Astrocyte (in vitro differentiated cells and primary cell): Measurements from ENCODE around the gene PAX5. TPM values are rescaled to one million over a fixed set of nuclear protein-coding genes. Genes with fewer than 3 reads are reported as not detected.
A peak's percentile ranks its signal among the peaks of the same experiment; 100 is the strongest.

Experiments used
- DNase-seq: peaks from one replicate; pipeline ENCODE4 v3.0.0-alpha.2; 2010; ENCODE audit warnings: low read depth
- FAIRE-seq: peaks from 2 replicates; lab custom pipeline; 2011; peaks lifted over from hg19 to GRCh38; lab: Jason Lieb, UNC
- H2AFZ ChIP-seq: 2 replicates; pipeline ENCODE4 v1.6.0; 2012; ENCODE audit warnings: low read depth, low read length, inconsistent platforms
- H3K27ac ChIP-seq: 2 replicates; pipeline ENCODE4 v1.5.1; 2011; ENCODE audit warnings: low read depth, low read length, inconsistent platforms
- H3K27me3 ChIP-seq: 2 replicates; pipeline ENCODE4 v1.6.0; 2011; ENCODE audit warnings: low read length, inconsistent platforms; ENCODE audit not compliant: insufficient read depth
- H3K36me3 ChIP-seq: 2 replicates; pipeline ENCODE4 v1.5.1; 2011; ENCODE audit warnings: low read length, inconsistent platforms; ENCODE audit not compliant: insufficient read depth
- H3K4me1 ChIP-seq: 2 replicates; pipeline ENCODE4 v1.5.1; 2011; ENCODE audit warnings: low read length, inconsistent platforms; ENCODE audit not compliant: insufficient read depth
- H3K4me2 ChIP-seq: 2 replicates; pipeline ENCODE4 v1.6.0; 2012; ENCODE audit warnings: low read length, inconsistent platforms
- H3K4me3 ChIP-seq: 2 replicates; pipeline ENCODE4 v1.5.1; 2011; ENCODE audit warnings: low read depth, mild to moderate bottlenecking, low read length, inconsistent platforms; ENCODE audit not compliant: insufficient read depth
- H3K79me2 ChIP-seq: 2 replicates; pipeline ENCODE4 v1.6.0; 2012; ENCODE audit warnings: mild to moderate bottlenecking, low read length, inconsistent platforms; ENCODE audit not compliant: insufficient read depth
- H3K9ac ChIP-seq: 2 replicates; pipeline ENCODE4 v1.6.0; 2012; ENCODE audit warnings: mild to moderate bottlenecking, low read length, inconsistent platforms
- H3K9me3 ChIP-seq: 2 replicates; pipeline ENCODE4 v1.5.1; 2012; ENCODE audit warnings: low read depth, mild to moderate bottlenecking, low read length, inconsistent platforms; ENCODE audit not compliant: insufficient read depth
- H4K20me1 ChIP-seq: 2 replicates; pipeline ENCODE4 v1.6.0; 2012; ENCODE audit warnings: low read length, inconsistent platforms; ENCODE audit not compliant: insufficient read depth
- H3K27ac Mint-ChIP-seq: one replicate; pipeline ENCODE4 v1.8.0; 2021; ENCODE audit warnings: mild to moderate bottlenecking, mixed read lengths; ENCODE audit not compliant: unreplicated experiment
- H3K27me3 Mint-ChIP-seq: one replicate; pipeline ENCODE4 v1.8.0; 2021; ENCODE audit warnings: low read depth, mixed read lengths; ENCODE audit not compliant: unreplicated experiment
- H3K36me3 Mint-ChIP-seq: one replicate; pipeline ENCODE4 v1.8.0; 2021; ENCODE audit warnings: low read depth, mixed read lengths; ENCODE audit not compliant: unreplicated experiment
- H3K4me1 Mint-ChIP-seq: one replicate; pipeline ENCODE4 v1.8.0; 2021; ENCODE audit warnings: low read depth, mixed read lengths; ENCODE audit not compliant: unreplicated experiment
- H3K4me3 Mint-ChIP-seq: one replicate; pipeline ENCODE4 v1.8.0; 2021; ENCODE audit warnings: mild to moderate bottlenecking, moderate library complexity, mixed read lengths; ENCODE audit not compliant: unreplicated experiment
- H3K9me3 Mint-ChIP-seq: one replicate; pipeline ENCODE4 v1.8.0; 2021; ENCODE audit warnings: mild to moderate bottlenecking, mixed read lengths; ENCODE audit not compliant: unreplicated experiment
- EZH2 ChIP-seq: IDR thresholded peaks from 2 replicates; pipeline ENCODE4 v1.6.1; 2012; ENCODE audit warnings: mild to moderate bottlenecking, low read length, inconsistent platforms; ENCODE audit not compliant: insufficient read depth
- total RNA-seq: library from RNA; stranded (reverse); gene quantifications from 2 replicates; pipeline ENCODE4 v1.2.1, GENCODE V29; 2021
- TF ChIP-seq, protein P1 (sequence below): IDR thresholded peaks from 2 replicates; pipeline ENCODE4 v1.5.1; 2011; ENCODE audit warnings: low read depth, mild to moderate bottlenecking, inconsistent platforms, low read length, moderate library complexity; ENCODE audit not compliant: insufficient read depth

Gene PAX5
- total RNA-seq, 1 donor from 2014 or later, result not detected

DNA sequence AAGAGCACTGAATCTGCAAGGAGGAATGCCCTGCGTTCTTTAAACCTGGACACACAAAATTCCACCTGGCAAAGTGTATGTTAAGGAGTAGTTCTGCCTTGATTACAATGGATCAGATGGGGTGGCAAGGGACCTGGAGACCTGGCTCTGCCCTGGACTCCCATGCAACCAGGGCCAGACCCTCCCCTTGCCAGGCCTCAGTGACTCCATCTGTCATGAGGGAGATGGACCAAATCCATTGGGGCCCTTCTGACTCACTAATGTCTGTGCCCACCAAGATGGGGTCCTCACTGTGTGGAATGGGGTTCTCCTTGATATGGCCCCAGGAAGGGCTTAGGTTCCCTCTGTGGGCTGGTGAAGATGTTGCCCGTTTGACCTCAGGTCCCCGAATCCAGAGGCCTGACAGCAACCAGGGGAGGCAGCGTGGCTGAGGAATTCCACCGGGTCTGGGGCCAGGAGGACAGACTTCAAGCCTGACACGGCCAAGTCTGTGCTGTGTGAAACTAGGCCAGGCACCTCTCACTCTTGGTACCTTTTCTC is 100.3 kb downstream of the PAX5 start:
- no peak for DNase-seq
- Histone ChIP-seq H4K20me1 (no peaks in the 10 kb centered on the region), H3K9ac (no peak overlapping the region), H2AFZ (no peak overlapping the region), H3K79me2 (no peaks in the 10 kb centered on the region), H3K9me3 (no peaks in the 10 kb centered on the region), H3K4me1 (no peaks in the 10 kb centered on the region), H3K27ac (no peak overlapping the region), H3K36me3 (no peaks in the 10 kb centered on the region), H3K4me2 (no peak overlapping the region), H3K4me3 (no peak overlapping the region), H3K27me3 (peaks cover 33% of the 10 kb centered on the region)
- no peak overlapping the region for H3K4me3 Mint-ChIP-seq
- no peak for FAIRE-seq
- TF ChIP-seq EZH2, result no peak
- TF ChIP-seq, protein P1, sequence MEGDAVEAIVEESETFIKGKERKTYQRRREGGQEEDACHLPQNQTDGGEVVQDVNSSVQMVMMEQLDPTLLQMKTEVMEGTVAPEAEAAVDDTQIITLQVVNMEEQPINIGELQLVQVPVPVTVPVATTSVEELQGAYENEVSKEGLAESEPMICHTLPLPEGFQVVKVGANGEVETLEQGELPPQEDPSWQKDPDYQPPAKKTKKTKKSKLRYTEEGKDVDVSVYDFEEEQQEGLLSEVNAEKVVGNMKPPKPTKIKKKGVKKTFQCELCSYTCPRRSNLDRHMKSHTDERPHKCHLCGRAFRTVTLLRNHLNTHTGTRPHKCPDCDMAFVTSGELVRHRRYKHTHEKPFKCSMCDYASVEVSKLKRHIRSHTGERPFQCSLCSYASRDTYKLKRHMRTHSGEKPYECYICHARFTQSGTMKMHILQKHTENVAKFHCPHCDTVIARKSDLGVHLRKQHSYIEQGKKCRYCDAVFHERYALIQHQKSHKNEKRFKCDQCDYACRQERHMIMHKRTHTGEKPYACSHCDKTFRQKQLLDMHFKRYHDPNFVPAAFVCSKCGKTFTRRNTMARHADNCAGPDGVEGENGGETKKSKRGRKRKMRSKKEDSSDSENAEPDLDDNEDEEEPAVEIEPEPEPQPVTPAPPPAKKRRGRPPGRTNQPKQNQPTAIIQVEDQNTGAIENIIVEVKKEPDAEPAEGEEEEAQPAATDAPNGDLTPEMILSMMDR, result no peak
- H3K4me1 Mint-ChIP-seq, result peaks cover 13% of the 10 kb centered on the region
- peaks cover 31% of the 10 kb centered on the region for H3K27me3 Mint-ChIP-seq
- no peaks in the 10 kb centered on the region for H3K9me3 Mint-ChIP-seq
- no peaks in the 10 kb centered on the region for H3K36me3 Mint-ChIP-seq
- H3K27ac Mint-ChIP-seq, result peak overlapping the region; percentile 47

GRCh38 chr9:36932198-36932597 is 101.9 kb downstream of the PAX5 start:
- Mint-ChIP-seq H3K4me3 (no peak overlapping the region), H3K9me3 (no peaks in the 10 kb centered on the region)
- peaks cover 4% of the 10 kb centered on the region for H4K20me1 ChIP-seq

GRCh38 chr9:36930941-36931340 is 103.1 kb downstream of the PAX5 start:
- H3K4me1 ChIP-seq, result peaks cover 4% of the 10 kb centered on the region
- H4K20me1 ChIP-seq, result peaks cover 4% of the 10 kb centered on the region
- H3K4me3 ChIP-seq, result no peak overlapping the region
- no peak overlapping the region for H2AFZ ChIP-seq
- H3K4me2 ChIP-seq, result no peak overlapping the region
- TF ChIP-seq, protein P1, result no peak
- TF ChIP-seq EZH2, result no peak
- DNase-seq (no peak), FAIRE-seq (no peak)
- no peaks in the 10 kb centered on the region for H3K9me3 ChIP-seq
- no peak overlapping the region for H3K27ac ChIP-seq
- peaks cover 3% of the 10 kb centered on the region for H3K9me3 Mint-ChIP-seq
- H3K27me3 ChIP-seq, result peaks cover 31% of the 10 kb centered on the region
- no peak overlapping the region for H3K4me3 Mint-ChIP-seq
- H3K9ac ChIP-seq, result no peak overlapping the region
- no peak overlapping the region for H3K27ac Mint-ChIP-seq
- no peaks in the 10 kb centered on the region for H3K79me2 ChIP-seq
- peaks cover 28% of the 10 kb centered on the region for H3K27me3 Mint-ChIP-seq
- no peaks in the 10 kb centered on the region for H3K36me3 Mint-ChIP-seq
- no peaks in the 10 kb centered on the region for H3K36me3 ChIP-seq
- peaks cover 9% of the 10 kb centered on the region for H3K4me1 Mint-ChIP-seq

More at GRCh38 chr9:36932198-36932597, 101.9 kb downstream of the PAX5 start:
- H3K79me2 ChIP-seq, result no peaks in the 10 kb centered on the region
- H3K9ac ChIP-seq, result no peak overlapping the region
- no peaks in the 10 kb centered on the region for H3K36me3 Mint-ChIP-seq
- peaks cover 4% of the 10 kb centered on the region for H3K4me1 ChIP-seq
- H3K4me1 Mint-ChIP-seq, result peaks cover 18% of the 10 kb centered on the region
- H3K27me3 ChIP-seq, result peaks cover 22% of the 10 kb centered on the region
- H3K9me3 ChIP-seq, result no peaks in the 10 kb centered on the region
- no peak overlapping the region for H3K4me2 ChIP-seq
- DNase-seq (no peak), FAIRE-seq (no peak)
- no peaks in the 10 kb centered on the region for H3K36me3 ChIP-seq
- no peak overlapping the region for H2AFZ ChIP-seq
- no peak overlapping the region for H3K4me3 ChIP-seq
- peaks cover 19% of the 10 kb centered on the region for H3K27me3 Mint-ChIP-seq
- no peak overlapping the region for H3K27ac ChIP-seq
- no peak overlapping the region for H3K27ac Mint-ChIP-seq
- TF ChIP-seq, protein P1, result no peak
- TF ChIP-seq EZH2, result no peak
